Neural cell (in vitro differentiated cells): ENCODE measurements around the gene ZNF597.

ENCODE experiments used
- CTCF ChIP-seq: fragments of 450-650 bp; IDR thresholded peaks from 2 replicates; pipeline ENCODE4 v1.5.1; 2014; ENCODE audit warnings: antibody characterized with exemption, mild to moderate bottlenecking, moderate library complexity; ENCODE audit not compliant: poor library complexity, severe bottlenecking
- EZH2 ChIP-seq: fragments of 200-600, 300-800 bp; shearing (Covaris generic), sonication (generic); IDR thresholded peaks from 2 replicates; pipeline ENCODE4 v1.6.1; 2014; ENCODE audit warnings: antibody characterized with exemption, low read length, borderline replicate concordance, mild to moderate bottlenecking; ENCODE audit not compliant: insufficient read depth, poor library complexity, severe bottlenecking
- MXI1 ChIP-seq: fragments of 450-650 bp; conservative IDR thresholded peaks from 2 replicates; pipeline ENCODE4 v1.6.1; 2014; ENCODE audit warnings: antibody characterized with exemption, mild to moderate bottlenecking; ENCODE audit not compliant: poor library complexity, severe bottlenecking
- POLR2AphosphoS5 ChIP-seq: IDR thresholded peaks from 2 replicates; pipeline ENCODE4 v1.6.1; 2012

- no peak for TF ChIP-seq CTCF
- TF ChIP-seq EZH2, result no peak
- no peak for TF ChIP-seq POLR2AphosphoS5
- no peak for TF ChIP-seq MXI1
Observed at GRCh38 chr16:3490911-3491629, 47.8 kb upstream of the ZNF597 start.
